Endothelial cell of umbilical vein (primary cell): ENCODE measurements around the gene PRRX1. TPM values are rescaled to one million over a fixed set of nuclear protein-coding genes. Genes with fewer than 3 reads are reported as not detected.
A peak's percentile ranks its signal among the peaks of the same experiment; 100 is the strongest.

Experiments
- BruUV-seq: library from RNA; stranded (reverse); fragments of 400-500 nt; replicated peaks from 2 replicates; lab custom pipeline; 2021; lab: Mats Ljungman, UMichigan
- CTCF ChIA-PET: fragments of 300-600, 350-600 bp; sonication (Branson Sonifier 250); formaldehyde crosslinking; loops from one replicate; lab custom pipeline; 2021; ENCODE audit warnings: antibody characterized with exemption, inconsistent platforms; lab: Charles Lee
- POLR2A ChIA-PET: fragments of 300-600, 350-600 bp; sonication (Branson Sonifier 250); formaldehyde crosslinking; loops from one replicate; lab custom pipeline; 2021; ENCODE audit warnings: antibody characterized with exemption, inconsistent platforms; lab: Charles Lee
- DNase-seq: peaks from one replicate; pipeline ENCODE4 v3.0.0-alpha.2; 2011; ENCODE audit warnings: low read depth, low spot score
- FAIRE-seq: peaks from 2 replicates; lab custom pipeline; 2011; peaks lifted over from hg19 to GRCh38; lab: Jason Lieb, UNC
- H2AFZ ChIP-seq: 2 replicates; pipeline ENCODE4 v1.6.0; 2012; ENCODE audit warnings: low read depth, low read length, control low read depth, inconsistent platforms
- H3K27ac ChIP-seq: 2 replicates; pipeline ENCODE4 v1.5.1; 2011; ENCODE audit warnings: low read depth, mild to moderate bottlenecking, control low read depth, low read length, moderate library complexity; ENCODE audit not compliant: insufficient read depth
- H3K27me3 ChIP-seq, 2 experiments: 2 replicates each; pipeline versions ENCODE4 v1.6.0 to v1.6.1; 2011; ENCODE audit warnings: low read length in 2 of 2, mixed read lengths in 1 of 2; ENCODE audit not compliant: control insufficient read depth in 2 of 2, insufficient read depth in 2 of 2
- H3K36me3 ChIP-seq, 2 experiments: 2 replicates in 1 of 2; 3 replicates in 1 of 2; pipeline ENCODE4 v1.5.1; 2011; ENCODE audit warnings: low read length in 2 of 2, mild to moderate bottlenecking in 1 of 2, moderate library complexity in 1 of 2; ENCODE audit not compliant: control insufficient read depth in 2 of 2, insufficient read depth in 2 of 2; ENCODE audit errors: extremely low read depth in 1 of 2
- H3K4me1 ChIP-seq: 3 replicates; pipeline ENCODE4 v1.5.1; 2011; ENCODE audit warnings: mild to moderate bottlenecking, low read length; ENCODE audit not compliant: control insufficient read depth, insufficient read depth; ENCODE audit errors: extremely low read depth
- H3K4me2 ChIP-seq: 2 replicates; pipeline ENCODE4 v1.6.1; 2011; ENCODE audit warnings: low read length, control low read depth, mixed read lengths; ENCODE audit not compliant: insufficient read depth
- H3K4me3 ChIP-seq, 3 experiments: fragments of 200-600 bp in 1 of 3; sonication (generic), shearing (Covaris generic) in 1 of 3; replicated peaks in 1 of 3; 2 replicates each; pipeline ENCODE4 v1.5.1; 2011 to 2016; ENCODE audit warnings: control low read depth in 3 of 3, low read length in 3 of 3, mild to moderate bottlenecking in 2 of 3, inconsistent platforms in 1 of 3, low read depth in 1 of 3, moderate library complexity in 1 of 3; ENCODE audit not compliant: insufficient read depth in 1 of 3
- H3K79me2 ChIP-seq: 2 replicates; pipeline ENCODE4 v1.6.0; 2012; ENCODE audit warnings: low read length, inconsistent platforms; ENCODE audit not compliant: control insufficient read depth, insufficient read depth
- H3K9ac ChIP-seq: replicated peaks from 2 replicates; pipeline ENCODE3; 2011; ENCODE audit warnings: low read length, control low read depth; ENCODE audit not compliant: insufficient read depth; ENCODE audit errors: extremely low read depth
- H3K9me1 ChIP-seq: replicated peaks from 3 replicates; pipeline ENCODE4 v1.6.0; 2011; ENCODE audit warnings: mild to moderate bottlenecking, low read length; ENCODE audit not compliant: control insufficient read depth, insufficient read depth; ENCODE audit errors: extremely low read depth
- H3K9me3 ChIP-seq: replicated peaks from 2 replicates; pipeline ENCODE4 v1.5.1; 2012; ENCODE audit warnings: low read length, inconsistent platforms; ENCODE audit not compliant: control insufficient read depth, insufficient read depth
- H4K20me1 ChIP-seq: replicated peaks from 2 replicates; pipeline ENCODE3; 2011; ENCODE audit warnings: mild to moderate bottlenecking, low read length; ENCODE audit not compliant: control insufficient read depth, insufficient read depth; ENCODE audit errors: extremely low read depth
- EZH2 ChIP-seq: IDR thresholded peaks from 2 replicates; pipeline ENCODE4 v1.6.1; 2012; ENCODE audit warnings: borderline replicate concordance, low read depth, mild to moderate bottlenecking, moderate library complexity, low read length, inconsistent platforms; ENCODE audit not compliant: severe bottlenecking
- GATA2 ChIP-seq: IDR thresholded peaks from 2 replicates; pipeline ENCODE4 v1.7.0; 2011; ENCODE audit warnings: low read depth, mild to moderate bottlenecking, moderate library complexity, mixed read lengths, low read length; ENCODE audit not compliant: insufficient read length, insufficient read depth
- JUN ChIP-seq: IDR thresholded peaks from 2 replicates; pipeline ENCODE4 v1.6.1; 2011; ENCODE audit warnings: borderline replicate concordance, low read depth; ENCODE audit not compliant: insufficient read length, insufficient read depth
- MYC ChIP-seq: IDR thresholded peaks from one replicate; pipeline ENCODE4 v1.6.1; 2011; ENCODE audit warnings: mild to moderate bottlenecking, low read depth, low read length
- dilution Hi-C: fragments of 300-500 bp; cut with MboI; formaldehyde crosslinking; loops from one replicate; pipeline ENCODE4 v1.15.0; 2019; ENCODE audit warnings: low sequenced_read_pairs; ENCODE audit not compliant: extremely low pct_ligation_motif_present
- intact Hi-C: fragments of 100-400 bp; cut with micrococcal nuclease; formaldehyde crosslinking; loops from one replicate; pipeline ENCODE4 v1.10.0; 2022
- polyA plus RNA-seq, 4 experiments: library from polyadenylated mRNA; depleted of rRNA in 3 of 4; stranded (reverse) in 3 of 4; unstranded in 1 of 4; fragments of >200 nt; gene quantifications; 2 replicates each; pipeline versions ENCODE4 v1.2.1 to v1.2.3, GENCODE V29; 2011 to 2012; ENCODE audit warnings: missing spikeins in 1 of 4
- total RNA-seq: library from RNA; stranded (reverse); gene quantifications from 2 replicates; pipeline ENCODE4 v1.2.3, GENCODE V29; 2021
- TF ChIP-seq, protein P1 (sequence below), 2 donors: IDR thresholded peaks; 1 replicate in 1 of 2; 2 replicates in 1 of 2; pipeline ENCODE4 v1.5.1; 2011; ENCODE audit warnings: low read length in 2 of 2, mild to moderate bottlenecking in 2 of 2, moderate library complexity in 2 of 2, control low read depth in 1 of 2, inconsistent platforms in 1 of 2, low read depth in 1 of 2; ENCODE audit not compliant: insufficient read depth in 1 of 2; ENCODE audit errors: extremely low read depth in 1 of 2

The PRRX1 gene
- total and polyA plus RNA-seq, 2 donors (not counting 3 experiments of a cell fraction or from before 2014, with no cell fraction given), result 0.03 TPM; not detected in 1

DNA sequence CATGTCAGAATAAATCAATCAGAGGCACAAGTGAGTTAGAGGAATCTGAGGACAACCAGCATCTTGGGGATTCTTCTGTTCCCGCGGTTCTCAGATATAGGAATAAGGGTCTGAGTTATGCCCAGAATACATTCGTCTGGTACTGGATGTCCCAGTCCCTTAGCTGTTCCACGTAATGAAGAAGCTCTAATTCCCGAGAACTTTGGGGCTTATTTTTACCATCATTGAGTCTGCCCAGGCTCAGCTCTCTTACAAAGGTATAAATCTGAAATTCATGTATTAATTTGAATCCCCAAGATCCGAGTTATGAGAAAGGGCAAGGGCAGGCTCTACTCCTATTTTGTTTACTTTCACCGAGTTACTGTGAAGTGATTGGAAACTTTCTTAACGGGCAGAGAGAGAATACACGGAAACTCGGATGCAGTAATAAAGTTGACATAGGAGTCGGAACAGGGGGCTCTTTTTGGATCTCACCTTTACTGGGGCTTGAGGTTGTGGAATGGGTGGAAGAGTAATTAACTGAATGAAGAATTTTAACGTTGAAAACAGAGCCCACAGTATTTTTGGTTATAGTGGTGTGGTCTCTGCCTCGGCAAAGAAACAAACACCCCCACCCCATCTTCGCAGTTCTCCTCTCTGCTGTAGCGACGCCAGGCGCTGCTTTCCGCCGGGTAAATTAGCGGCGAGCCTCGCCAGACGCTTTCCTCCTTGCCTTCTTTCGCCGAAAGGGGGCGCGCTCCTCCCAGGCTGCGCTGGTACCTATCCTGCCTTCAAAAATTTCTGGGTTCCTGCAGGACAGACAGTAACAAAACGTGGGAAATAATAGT is 7.1 kb downstream of the PRRX1 start:
- H3K27ac ChIP-seq, result no peak overlapping the region
- H4K20me1 ChIP-seq, result no peaks in the 10 kb centered on the region
- H3K36me3 ChIP-seq, result no peaks in the 10 kb centered on the region
- H3K4me2 ChIP-seq, result peak overlapping the region; percentile 32
- dilution Hi-C loops (no loop called here), intact Hi-C loops (loop anchor here (1.0 to 10.0 kb wide), 4 partner anchors 94 to 554 kb away; no protein-coding TSS in a partner anchor)
- peaks cover 22 to 27% of the 10 kb centered on the region in 2 experiments for H3K27me3 ChIP-seq
- H3K9me3 ChIP-seq, result no peaks in the 10 kb centered on the region
- H3K9ac ChIP-seq, result no peak overlapping the region
- TF ChIP-seq GATA2, result no peak
- no peak for TF ChIP-seq MYC
- no peak for TF ChIP-seq JUN
- no peak for TF ChIP-seq EZH2
- TF ChIP-seq, protein P1, sequence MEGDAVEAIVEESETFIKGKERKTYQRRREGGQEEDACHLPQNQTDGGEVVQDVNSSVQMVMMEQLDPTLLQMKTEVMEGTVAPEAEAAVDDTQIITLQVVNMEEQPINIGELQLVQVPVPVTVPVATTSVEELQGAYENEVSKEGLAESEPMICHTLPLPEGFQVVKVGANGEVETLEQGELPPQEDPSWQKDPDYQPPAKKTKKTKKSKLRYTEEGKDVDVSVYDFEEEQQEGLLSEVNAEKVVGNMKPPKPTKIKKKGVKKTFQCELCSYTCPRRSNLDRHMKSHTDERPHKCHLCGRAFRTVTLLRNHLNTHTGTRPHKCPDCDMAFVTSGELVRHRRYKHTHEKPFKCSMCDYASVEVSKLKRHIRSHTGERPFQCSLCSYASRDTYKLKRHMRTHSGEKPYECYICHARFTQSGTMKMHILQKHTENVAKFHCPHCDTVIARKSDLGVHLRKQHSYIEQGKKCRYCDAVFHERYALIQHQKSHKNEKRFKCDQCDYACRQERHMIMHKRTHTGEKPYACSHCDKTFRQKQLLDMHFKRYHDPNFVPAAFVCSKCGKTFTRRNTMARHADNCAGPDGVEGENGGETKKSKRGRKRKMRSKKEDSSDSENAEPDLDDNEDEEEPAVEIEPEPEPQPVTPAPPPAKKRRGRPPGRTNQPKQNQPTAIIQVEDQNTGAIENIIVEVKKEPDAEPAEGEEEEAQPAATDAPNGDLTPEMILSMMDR (IDR thresholded peaks at IDR 0.05; ENCODE audit: extremely low read depth in 1 of 2, insufficient read depth in 1 of 2, low read depth in 1 of 2, low read length in 2 of 2), result peak; percentile 86 to 89
- peak; percentile 43 for DNase-seq
- no TSS peak for BruUV-seq
- H3K4me3 ChIP-seq, result no peak overlapping the region
- ChIA-PET POLR2A (no interaction called here), CTCF (interaction anchor here (0.7 to 7.8 kb wide), 3 partner anchors 10 to 259 kb away, joined by 3 to 45 read pairs (median 4); no protein-coding TSS in a partner anchor)
- H3K4me1 ChIP-seq, result no peaks in the 10 kb centered on the region
- FAIRE-seq, result peak; percentile 40
- H3K9me1 ChIP-seq, result no peaks in the 10 kb centered on the region
- peak overlapping the region; percentile 25 for H2AFZ ChIP-seq
- no peaks in the 10 kb centered on the region for H3K79me2 ChIP-seq
